ENCODE data around the gene MAT2B. TPM values are rescaled to one million over a fixed set of nuclear protein-coding genes. Genes with fewer than 3 reads are reported as not detected.

MAT2B gene
- total and polyA plus RNA-seq, 2 donors, result 58.2 to 61.9 TPM

- no peak overlapping the region for H3K27ac ChIP-seq (ENCODE audit: low read depth)
- H3K4me1 ChIP-seq (ENCODE audit: insufficient read depth), result no peaks in the 10 kb centered on the region
- H3K36me3 ChIP-seq (ENCODE audit: insufficient read depth), result no peaks in the 10 kb centered on the region
- WGBS, result 80% methylated on average over 1 of the region's 1 CpG
- H3K4me3 ChIP-seq (ENCODE audit: low read depth, low read length), result no peak overlapping the region
- no peak for DNase-seq (ENCODE audit: extremely low spot score)
Observed at GRCh38 chr5:163478982-163479271, 26.5 kb upstream of the MAT2B start.

- 78% methylated on average over 6 of the region's 6 CpGs for WGBS
- no peak for DNase-seq (ENCODE audit: extremely low spot score)
- no peak overlapping the region for H3K4me3 ChIP-seq (ENCODE audit: low read depth, low read length)
- no peaks in the 10 kb centered on the region for H3K36me3 ChIP-seq (ENCODE audit: insufficient read depth)
- no peaks in the 10 kb centered on the region for H3K4me1 ChIP-seq (ENCODE audit: insufficient read depth)
- no peak overlapping the region for H3K27ac ChIP-seq (ENCODE audit: low read depth)
Observed at GRCh38 chr5:163489055-163489744, 16.2 kb upstream of the MAT2B start.

- H3K4me1 ChIP-seq (ENCODE audit: insufficient read depth), result no peaks in the 10 kb centered on the region
- no peak for DNase-seq (ENCODE audit: extremely low spot score)
- H3K27ac ChIP-seq (ENCODE audit: low read depth), result no peak overlapping the region
- no peak overlapping the region for H3K4me3 ChIP-seq (ENCODE audit: low read depth, low read length)
- WGBS, result 83% methylated on average over 3 of the region's 3 CpGs
- no peaks in the 10 kb centered on the region for H3K36me3 ChIP-seq (ENCODE audit: insufficient read depth)
Observed at GRCh38 chr5:163489745-163490075, 15.7 kb upstream of the MAT2B start.

- no peak overlapping the region for H3K4me3 ChIP-seq (ENCODE audit: low read depth, low read length)
- 93% methylated on average over 1 of the region's 1 CpG for WGBS
- no peaks in the 10 kb centered on the region for H3K4me1 ChIP-seq (ENCODE audit: insufficient read depth)
- H3K27ac ChIP-seq (ENCODE audit: low read depth), result no peak overlapping the region
- DNase-seq (ENCODE audit: extremely low spot score), result no peak
- H3K36me3 ChIP-seq (ENCODE audit: insufficient read depth), result no peaks in the 10 kb centered on the region
Observed at GRCh38 chr5:163496286-163496685, 9.1 kb upstream of the MAT2B start.

- H3K36me3 ChIP-seq (ENCODE audit: insufficient read depth), result no peaks in the 10 kb centered on the region
- H3K27ac ChIP-seq (ENCODE audit: low read depth), result no peak overlapping the region
- no peaks in the 10 kb centered on the region for H3K4me1 ChIP-seq (ENCODE audit: insufficient read depth)
- 88% methylated on average over 3 of the region's 3 CpGs for WGBS
- no peak overlapping the region for H3K4me3 ChIP-seq (ENCODE audit: low read depth, low read length)
- no peak for DNase-seq (ENCODE audit: extremely low spot score)
Observed at GRCh38 chr5:163497315-163497714, 8.1 kb upstream of the MAT2B start.

- H3K4me1 ChIP-seq (ENCODE audit: insufficient read depth), result no peaks in the 10 kb centered on the region
- H3K36me3 ChIP-seq (ENCODE audit: insufficient read depth), result no peaks in the 10 kb centered on the region
- DNase-seq (ENCODE audit: extremely low spot score), result no peak
- H3K4me3 ChIP-seq (ENCODE audit: low read depth, low read length), result no peak overlapping the region
- H3K27ac ChIP-seq (ENCODE audit: low read depth), result no peak overlapping the region
- 84% methylated on average over 1 of the region's 1 CpG for WGBS
Observed at GRCh38 chr5:163498886-163499285, 6.5 kb upstream of the MAT2B start.

GRCh38 chr5:163502521-163502920 is 2.9 kb upstream of the MAT2B start:
- no peak overlapping the region for H3K27ac ChIP-seq (ENCODE audit: low read depth)
- WGBS, result 38% methylated on average over 8 of the region's 8 CpGs

GRCh38 chr5:163503106-163504078 is 2.0 kb upstream of the MAT2B start:
- DNase-seq (ENCODE audit: extremely low spot score), result peak; percentile 76
- peak overlapping the region; percentile 80 for H3K4me3 ChIP-seq (ENCODE audit: low read depth, low read length)
- under 1% methylated on average over 17 of the region's 17 CpGs for WGBS
- H3K27ac ChIP-seq (ENCODE audit: low read depth), result peak overlapping the region; percentile 82
- no peaks in the 10 kb centered on the region for H3K36me3 ChIP-seq (ENCODE audit: insufficient read depth)
- H3K4me1 ChIP-seq (ENCODE audit: insufficient read depth), result no peaks in the 10 kb centered on the region

More at GRCh38 chr5:163502521-163502920, 2.9 kb upstream of the MAT2B start:
- H3K4me3 ChIP-seq (ENCODE audit: low read depth, low read length), result no peak overlapping the region
- no peaks in the 10 kb centered on the region for H3K4me1 ChIP-seq (ENCODE audit: insufficient read depth)
- no peaks in the 10 kb centered on the region for H3K36me3 ChIP-seq (ENCODE audit: insufficient read depth)
- no peak for DNase-seq (ENCODE audit: extremely low spot score)

- under 1% methylated on average over 27 of the region's 27 CpGs for WGBS
- Histone ChIP-seq H3K27ac (ENCODE audit: low read depth) (peak overlapping the region; percentile 82), H3K4me3 (ENCODE audit: low read depth, low read length) (peak overlapping the region; percentile 80), H3K4me1 (ENCODE audit: insufficient read depth) (no peaks in the 10 kb centered on the region), H3K36me3 (ENCODE audit: insufficient read depth) (no peaks in the 10 kb centered on the region)
- DNase-seq (ENCODE audit: extremely low spot score), result peak; percentile 46
Observed at GRCh38 chr5:163504079-163504931, 1.1 kb upstream of the MAT2B start.

GRCh38 chr5:163505049-163505367 is 411 bp upstream of the MAT2B start:
- Histone ChIP-seq H3K27ac (ENCODE audit: low read depth) (peak overlapping the region; percentile 82), H3K36me3 (ENCODE audit: insufficient read depth) (no peaks in the 10 kb centered on the region), H3K4me3 (ENCODE audit: low read depth, low read length) (peak overlapping the region; percentile 80), H3K4me1 (ENCODE audit: insufficient read depth) (no peaks in the 10 kb centered on the region)
- WGBS, result 1% methylated on average over 7 of the region's 7 CpGs
- no peak for DNase-seq (ENCODE audit: extremely low spot score)

- no peak for DNase-seq (ENCODE audit: extremely low spot score)
- Histone ChIP-seq H3K36me3 (ENCODE audit: insufficient read depth) (no peaks in the 10 kb centered on the region), H3K4me3 (ENCODE audit: low read depth, low read length) (peak overlapping the region; percentile 80), H3K27ac (ENCODE audit: low read depth) (peak overlapping the region; percentile 98), H3K4me1 (ENCODE audit: insufficient read depth) (no peaks in the 10 kb centered on the region)
- WGBS, result under 1% methylated on average over 9 of the region's 9 CpGs
Observed at GRCh38 chr5:163506095-163506457, 657 bp downstream of the MAT2B start.

GRCh38 chr5:163506726-163507125 is 1.3 kb downstream of the MAT2B start:
- DNase-seq (ENCODE audit: extremely low spot score), result no peak
- Histone ChIP-seq H3K36me3 (ENCODE audit: insufficient read depth) (no peaks in the 10 kb centered on the region), H3K4me3 (ENCODE audit: low read depth, low read length) (peak overlapping the region; percentile 80), H3K27ac (ENCODE audit: low read depth) (peak overlapping the region; percentile 98), H3K4me1 (ENCODE audit: insufficient read depth) (no peaks in the 10 kb centered on the region)
- 4% methylated on average over 8 of the region's 8 CpGs for WGBS

GRCh38 chr5:163508753-163509152 is 3.3 kb downstream of the MAT2B start:
- Histone ChIP-seq H3K27ac (ENCODE audit: low read depth) (peak overlapping the region; percentile 50), H3K4me3 (ENCODE audit: low read depth, low read length) (no peak overlapping the region), H3K4me1 (ENCODE audit: insufficient read depth) (no peaks in the 10 kb centered on the region), H3K36me3 (ENCODE audit: insufficient read depth) (peaks cover 3% of the 10 kb centered on the region)
- 32% methylated on average over 5 of the region's 5 CpGs for WGBS
- no peak for DNase-seq (ENCODE audit: extremely low spot score)
